Stimulated activated CD8-positive, alpha-beta memory T cell treated with anti-CD3 and anti-CD28 coated beads, Interleukin-2, amount 100 ng/mL, for 1 hour (primary cell): ENCODE data around the gene TPGS2.
"Not testable (repeated sequence)": the region's sequence is repeated elsewhere in the genome, so short reads cannot be mapped to it uniquely, and the experiment has no call there.

Experiments
- DNase-seq, 2 donors: peaks; one replicate each; pipeline ENCODE4 v3.0.0-alpha.2; 2020; ENCODE audit warnings: low read depth in 2 of 2

Gene TPGS2

DNA sequence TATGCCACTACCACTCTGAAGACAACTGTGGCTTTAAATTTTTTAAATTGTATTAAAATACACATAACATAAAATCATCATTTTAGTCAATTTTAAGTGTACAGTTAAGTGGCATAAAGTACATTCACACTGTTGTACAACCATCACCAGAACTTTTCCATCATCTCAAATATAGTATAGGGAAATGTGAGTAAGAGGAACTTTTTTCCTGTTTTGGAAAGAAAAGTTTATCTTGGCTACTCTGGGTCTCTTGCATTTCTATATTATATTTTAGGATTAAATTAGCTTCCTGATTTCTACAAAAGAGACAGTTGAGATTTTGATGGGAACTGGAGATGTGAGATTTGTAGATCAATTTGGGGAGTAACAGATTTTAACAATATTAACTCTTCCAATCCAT, 3.3 kb downstream of the TPGS2 start:
- no peak for DNase-seq

DNA sequence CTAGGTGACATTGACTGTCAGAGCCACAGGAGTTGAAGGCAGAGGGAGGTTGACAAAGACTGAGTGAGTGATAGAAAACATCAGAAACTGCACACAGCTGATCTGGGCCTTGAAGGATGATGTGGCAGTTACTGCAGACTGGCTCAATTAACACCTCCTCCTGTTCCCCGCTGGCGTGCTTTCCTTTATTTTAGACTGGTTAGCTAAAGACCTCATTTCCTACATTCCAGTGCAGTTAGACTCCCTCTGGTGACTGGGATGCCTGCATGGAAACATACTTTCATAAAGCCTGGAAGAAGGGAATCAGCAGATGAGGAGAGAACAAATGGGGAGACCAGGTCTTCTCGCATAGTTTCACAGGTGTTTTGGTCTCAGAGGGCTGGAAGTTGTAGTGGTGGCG, 7.1 kb downstream of the TPGS2 start:
- DNase-seq, result no peak

- DNase-seq, result no peak
Measured at GRCh38 chr18:36819621-36820020, 9.2 kb downstream of the TPGS2 start.

DNA sequence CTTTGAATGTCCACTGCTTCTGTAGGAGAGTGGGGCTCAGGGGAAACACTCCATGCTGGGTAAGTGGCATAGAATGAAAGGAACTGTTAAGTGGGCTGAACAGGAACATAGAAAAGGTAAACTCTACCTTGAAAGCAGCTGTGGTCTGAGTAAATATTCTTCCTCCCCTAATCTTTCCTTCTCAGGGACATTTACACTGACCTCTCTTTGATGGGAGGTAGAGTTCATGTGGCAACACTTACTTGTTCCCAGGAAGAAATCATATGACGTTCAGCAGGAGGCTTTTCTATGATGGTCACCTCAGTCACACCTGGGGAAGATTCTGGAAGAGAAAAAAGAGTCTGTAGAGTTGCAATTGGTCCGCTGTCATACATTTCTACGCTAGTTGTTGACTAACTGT, 10.2 kb downstream of the TPGS2 start:
- DNase-seq, result no peak

- DNase-seq, result no peak
Measured at GRCh38 chr18:36817039-36817438, 11.8 kb downstream of the TPGS2 start.

- not testable (repeated sequence) for DNase-seq
Measured at GRCh38 chr18:36816096-36816495, 12.7 kb downstream of the TPGS2 start.

DNA sequence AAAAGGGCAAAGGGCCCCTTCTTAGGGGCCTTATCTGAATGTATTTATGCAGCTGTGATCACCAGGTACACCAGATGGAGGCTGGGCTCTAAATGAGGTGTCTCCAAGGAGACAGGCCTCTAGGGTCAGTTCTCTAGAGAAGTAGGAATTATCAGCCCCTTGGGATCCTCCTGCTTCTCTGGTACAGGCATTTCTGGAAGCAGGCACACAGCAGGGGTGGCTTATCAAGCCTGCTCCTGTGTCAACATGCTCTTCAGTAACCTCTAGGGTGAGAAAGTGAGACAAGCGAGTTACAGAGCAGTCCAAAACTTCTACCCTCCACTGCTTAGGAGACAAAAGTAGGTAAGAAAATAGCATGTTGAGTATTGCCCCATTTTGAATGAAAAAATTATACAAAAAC, 13.8 kb downstream of the TPGS2 start:
- DNase-seq, result no peak

DNA sequence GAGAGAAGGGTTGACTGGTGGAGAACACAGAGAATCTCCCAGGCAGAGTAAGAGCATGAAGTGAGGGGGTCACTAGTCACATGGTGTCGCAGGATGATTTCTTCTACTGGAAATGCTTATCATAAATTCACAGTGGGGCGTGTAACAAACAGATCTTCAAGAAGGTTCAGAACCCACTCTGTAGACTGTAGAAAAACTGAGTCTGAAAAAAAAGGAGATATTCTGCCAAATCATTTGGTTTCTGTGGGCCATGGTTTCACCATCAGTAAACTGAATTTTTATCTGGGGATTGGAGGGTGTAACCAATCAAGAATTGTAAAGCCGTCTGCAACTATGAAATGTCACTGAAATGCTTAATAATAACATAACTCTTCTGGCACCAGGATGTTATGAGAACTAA, 15.0 kb downstream of the TPGS2 start:
- no peak for DNase-seq

GRCh38 chr18:36813101-36813775, 15.6 kb downstream of the TPGS2 start:
- no peak for DNase-seq

DNA sequence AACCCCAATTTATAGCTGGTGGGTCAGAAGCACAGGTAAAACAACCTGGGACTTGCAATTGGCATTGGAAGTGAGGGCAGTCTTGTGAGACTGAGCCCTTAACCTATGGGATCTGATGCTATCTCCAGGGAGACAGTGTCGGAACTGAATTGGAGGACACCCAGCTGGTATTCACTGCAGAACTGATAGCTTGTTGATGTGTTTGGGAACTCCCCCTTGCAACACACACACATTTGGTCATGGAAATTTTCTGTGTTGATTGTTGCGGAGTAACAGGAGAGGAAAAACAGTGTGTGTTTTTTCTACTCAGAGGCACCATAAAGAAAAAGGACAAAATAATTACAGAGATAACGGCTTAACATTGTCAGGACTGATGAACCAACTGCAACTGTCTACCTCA, 16.1 kb downstream of the TPGS2 start:
- DNase-seq, result no peak

DNA sequence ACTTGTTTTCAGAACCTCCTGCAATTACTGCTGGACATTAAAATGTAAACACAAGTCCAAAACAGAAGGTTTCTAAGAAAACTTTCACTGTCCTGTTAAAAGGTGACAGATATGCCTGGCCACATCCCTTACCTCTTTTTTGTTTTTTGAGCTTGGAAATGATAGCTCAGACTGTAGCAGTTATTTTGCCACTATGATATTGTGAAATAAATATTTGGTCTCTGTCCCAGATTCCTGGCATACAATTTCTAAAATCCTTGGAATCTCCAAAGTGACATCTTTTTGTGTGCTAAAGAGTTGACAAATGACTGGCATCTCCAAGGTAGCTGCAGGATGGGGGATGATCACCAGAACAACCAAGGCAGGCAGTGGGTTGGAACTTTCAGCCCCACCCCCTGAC, 16.8 kb downstream of the TPGS2 start:
- DNase-seq, result no peak

DNA sequence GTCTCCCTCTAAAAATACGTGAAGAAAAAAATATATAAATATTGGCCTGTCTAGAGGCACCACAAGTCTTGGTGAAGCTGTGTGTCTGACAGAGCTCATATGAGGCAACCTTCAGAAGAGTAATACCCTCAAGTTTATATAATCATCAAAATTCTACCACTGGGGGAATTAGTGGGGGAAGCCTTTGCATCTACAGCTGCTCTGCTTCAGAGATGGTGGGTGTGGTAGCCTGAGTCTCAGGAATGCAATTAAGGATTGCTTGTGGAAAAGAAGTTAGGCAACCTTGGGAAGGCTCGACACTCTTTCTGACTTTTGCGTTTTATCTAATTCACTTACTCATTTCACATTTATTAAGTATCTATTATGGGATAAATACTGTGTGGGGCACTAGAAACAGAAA, 17.4 kb downstream of the TPGS2 start:
- DNase-seq, result no peak

- no peak for DNase-seq
Measured at GRCh38 chr18:36809590-36810381, 19.0 kb downstream of the TPGS2 start.

DNA sequence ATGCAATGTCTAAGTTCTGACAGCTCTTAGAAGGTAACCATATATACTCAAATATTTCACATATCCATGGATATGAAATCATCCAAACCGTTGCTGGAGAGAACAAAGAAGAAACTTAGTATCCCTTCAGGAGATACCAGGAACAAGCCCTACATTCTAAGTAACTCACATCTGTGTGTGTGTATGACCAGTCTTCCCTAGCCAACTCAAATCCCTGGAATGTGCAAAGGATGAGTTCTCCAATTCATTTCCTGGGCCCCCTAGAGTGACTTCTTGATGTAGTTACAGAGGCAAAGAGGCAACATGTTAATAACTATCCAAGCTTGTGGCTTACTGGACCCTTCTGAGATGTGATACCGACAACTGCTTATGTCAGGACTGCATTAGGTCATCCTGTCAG, 20.1 kb downstream of the TPGS2 start:
- no peak for DNase-seq

DNA sequence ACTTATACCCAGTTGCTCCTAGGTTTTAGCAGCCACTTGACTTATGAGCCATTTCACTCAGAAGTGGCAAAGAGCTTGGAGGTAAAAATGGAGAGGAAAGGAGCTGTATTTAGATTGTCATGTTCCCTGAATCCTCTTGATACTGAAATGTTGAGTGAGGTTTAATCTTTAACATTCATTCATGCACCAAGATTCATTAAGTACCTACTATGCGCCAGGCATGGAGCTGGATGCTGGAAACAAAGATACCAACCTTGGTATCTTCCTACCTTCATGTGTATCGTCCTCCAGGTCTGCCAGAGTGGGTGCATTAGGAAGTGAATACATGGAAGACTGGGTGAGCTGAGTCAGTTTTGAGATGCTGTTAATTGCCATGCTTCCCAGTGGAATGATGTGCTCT, 23.7 kb downstream of the TPGS2 start:
- no peak for DNase-seq

DNA sequence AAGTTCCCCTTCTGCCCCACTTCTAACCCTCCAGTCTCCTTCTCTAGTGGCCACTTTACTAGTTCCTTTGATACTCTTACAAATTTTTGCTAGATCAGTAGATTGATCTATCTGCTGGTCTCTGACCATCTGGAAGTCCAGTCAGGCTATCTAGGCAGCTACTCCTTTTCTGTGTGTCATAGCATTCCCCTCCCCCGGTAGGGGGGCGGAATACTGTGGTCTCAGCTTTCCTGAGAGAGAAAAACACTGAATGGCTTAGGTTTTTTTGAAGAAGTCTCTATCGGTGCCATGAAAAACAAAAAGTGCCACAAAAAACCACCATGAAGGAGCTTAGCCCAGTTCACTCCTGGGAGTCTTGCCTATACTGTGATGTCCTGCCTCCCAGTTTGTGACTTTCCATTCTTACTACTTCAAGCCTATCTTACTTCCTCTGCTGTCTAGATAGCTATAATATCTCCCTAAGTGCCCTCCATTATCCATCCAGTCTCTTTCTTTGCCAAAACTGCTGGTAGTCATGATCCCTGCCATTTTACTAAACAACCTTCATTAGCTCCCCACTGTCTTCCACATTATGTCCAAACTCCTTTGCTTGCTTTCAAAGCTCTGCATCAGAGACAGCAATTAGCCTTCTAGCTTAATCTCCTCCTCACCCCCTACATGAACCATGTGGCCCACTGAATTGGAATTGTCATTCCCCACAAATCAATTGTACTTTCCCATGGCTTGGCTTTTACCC, 29.9 kb downstream of the TPGS2 start:
- DNase-seq, result no peak

DNA sequence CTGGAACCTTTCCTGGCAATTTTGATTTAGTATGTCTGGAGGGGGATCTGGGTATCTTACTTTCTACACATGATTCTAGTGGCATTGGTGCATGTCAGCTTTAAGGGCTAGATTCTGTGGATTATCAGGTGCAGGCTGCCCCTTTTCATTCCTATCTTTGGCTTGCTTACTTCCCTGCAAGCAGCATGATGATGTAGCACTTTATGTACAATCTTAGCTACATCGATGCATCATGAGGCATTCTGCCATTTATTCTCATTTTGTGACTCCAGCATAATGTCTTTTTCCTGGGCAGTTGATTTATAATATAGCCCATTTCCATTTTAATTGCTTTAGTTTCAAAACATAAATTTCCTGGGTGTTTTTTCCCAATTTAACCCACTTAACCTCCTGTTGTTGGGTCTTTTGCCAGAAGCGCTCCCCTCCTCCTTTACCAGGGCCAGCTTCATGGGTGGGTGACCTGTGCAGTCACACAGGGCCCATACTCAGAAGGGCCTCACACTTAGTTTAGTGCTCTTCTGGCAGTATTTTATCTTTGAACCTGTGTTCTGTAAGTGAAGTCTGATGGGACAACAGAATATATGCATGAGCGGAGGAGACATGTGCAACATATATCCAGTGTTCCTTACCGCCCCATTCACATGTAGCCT, 36.0 kb downstream of the TPGS2 start:
- no peak for DNase-seq

DNA sequence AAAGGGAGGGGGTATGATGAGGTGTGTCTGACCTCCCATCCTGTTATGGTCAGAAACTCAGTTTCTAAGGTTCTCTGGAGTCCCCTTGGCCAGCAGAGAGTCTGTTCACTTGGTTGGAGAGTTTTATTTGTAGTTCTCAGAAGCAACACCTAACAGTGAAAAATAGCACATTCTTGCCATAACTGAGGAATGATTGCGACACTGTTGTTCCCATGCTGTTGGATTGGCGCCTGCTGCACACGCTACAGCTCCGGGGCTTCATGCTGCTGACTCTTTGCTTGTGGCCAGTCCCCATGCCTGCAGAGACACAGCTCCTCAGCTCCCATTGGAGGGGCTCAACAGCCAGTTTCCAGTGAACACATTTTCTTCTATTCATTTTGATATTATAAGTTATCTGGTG, 42.1 kb downstream of the TPGS2 start:
- DNase-seq, result no peak

DNA sequence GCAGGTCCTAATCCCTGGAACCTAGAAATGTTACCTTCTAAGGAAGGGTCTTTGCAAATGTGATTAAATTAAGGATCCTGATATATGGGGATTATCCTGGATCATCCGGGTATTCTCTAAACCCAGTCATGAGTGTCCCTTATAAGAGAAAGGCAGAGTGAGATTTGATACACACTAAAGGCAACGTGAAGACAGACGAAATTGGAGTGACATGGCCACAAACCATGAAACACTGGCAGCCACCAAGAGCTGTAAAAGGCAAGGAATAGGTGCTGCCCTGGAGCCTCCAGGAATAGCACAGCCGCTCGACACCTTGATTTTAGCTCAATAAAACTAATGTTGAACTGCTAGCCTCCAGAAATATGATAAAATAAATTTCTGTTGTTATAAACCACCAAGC, 45.0 kb downstream of the TPGS2 start:
- no peak for DNase-seq

DNA sequence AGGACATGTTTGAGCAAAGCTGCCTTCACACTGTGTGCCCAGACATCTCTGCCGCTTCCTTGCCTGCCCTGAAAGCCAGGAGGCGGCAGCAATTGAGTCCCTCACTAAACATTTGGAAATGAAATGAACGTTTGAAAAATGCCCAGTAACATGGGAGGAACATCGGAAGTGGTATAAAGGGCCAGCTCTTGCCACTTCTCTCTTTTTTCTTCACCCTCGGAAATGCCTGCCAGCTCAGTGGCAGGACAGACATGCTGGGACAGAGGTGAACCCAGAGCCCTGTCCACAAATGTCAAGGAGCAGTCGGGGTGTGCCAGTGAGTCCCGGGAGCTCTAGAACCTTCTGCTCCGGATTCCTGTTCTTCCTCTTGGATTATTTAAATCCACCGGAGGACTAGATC, 46.1 kb downstream of the TPGS2 start:
- DNase-seq, result no peak

DNA sequence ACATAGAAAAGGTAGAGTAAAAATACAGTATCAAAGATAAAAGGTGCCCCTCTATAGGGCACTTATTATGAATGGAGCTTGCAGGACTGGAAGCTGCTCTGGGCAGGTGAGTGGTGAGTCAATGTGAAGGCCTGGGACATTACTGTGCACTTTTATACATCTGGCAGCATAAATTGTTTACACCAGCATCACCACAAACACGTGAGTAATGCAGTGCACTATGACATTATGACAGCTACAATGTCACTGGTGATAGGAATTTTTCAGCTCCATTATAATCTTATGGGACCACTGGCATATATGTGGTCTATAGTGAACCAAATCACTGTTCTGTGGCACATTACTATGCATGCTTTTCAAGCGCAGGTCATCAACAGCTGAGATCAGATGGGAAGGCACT, 48.1 kb downstream of the TPGS2 start:
- DNase-seq, result no peak

GRCh38 chr18:36777566-36777965, 51.2 kb downstream of the TPGS2 start:
- DNase-seq, result no peak
